HG03432 (cell line): Measurements from ENCODE around the gene ENDOU.
A peak's percentile ranks its signal among the peaks of the same experiment; 100 is the strongest.

Source experiments
- ATAC-seq: cut with Tn5 transposase; IDR thresholded peaks from one replicate; pipeline ENCODE4 v1.9.1; 2021; ENCODE audit warnings: mild to moderate bottlenecking, moderate library complexity; ENCODE audit not compliant: unreplicated experiment

Gene ENDOU

DNA sequence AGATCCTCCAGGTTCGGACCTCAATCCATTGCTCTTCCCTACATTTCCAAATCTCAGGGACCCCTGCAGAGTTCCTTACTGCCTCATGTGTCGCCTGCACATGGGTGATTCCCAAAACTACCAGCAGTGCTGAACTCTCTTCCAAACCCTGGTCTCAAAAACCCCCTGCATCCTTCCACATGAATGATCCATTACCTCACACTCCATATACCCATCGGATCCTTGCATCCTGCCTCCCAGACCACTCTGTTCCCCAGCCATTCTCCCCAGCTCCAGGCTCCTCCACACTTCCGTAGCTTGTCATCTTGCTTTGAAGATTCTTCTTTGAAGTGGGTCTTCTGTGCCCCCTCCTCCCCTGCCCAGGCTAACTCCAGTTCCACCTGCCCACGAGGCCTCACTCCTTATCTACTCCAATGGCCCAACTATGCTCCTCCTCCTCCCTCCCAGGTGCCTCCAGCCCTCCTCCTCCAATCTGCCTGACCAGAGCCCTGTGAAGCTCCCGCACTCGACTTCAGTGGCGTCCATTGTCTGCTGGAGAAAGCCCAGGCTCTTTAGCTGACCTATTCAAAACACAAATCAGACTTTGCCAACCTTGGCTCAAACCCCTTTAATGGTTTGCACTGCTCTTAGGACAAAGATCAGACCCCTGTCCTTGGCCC is 19.6 kb upstream of the ENDOU start:
- no peak for ATAC-seq

DNA sequence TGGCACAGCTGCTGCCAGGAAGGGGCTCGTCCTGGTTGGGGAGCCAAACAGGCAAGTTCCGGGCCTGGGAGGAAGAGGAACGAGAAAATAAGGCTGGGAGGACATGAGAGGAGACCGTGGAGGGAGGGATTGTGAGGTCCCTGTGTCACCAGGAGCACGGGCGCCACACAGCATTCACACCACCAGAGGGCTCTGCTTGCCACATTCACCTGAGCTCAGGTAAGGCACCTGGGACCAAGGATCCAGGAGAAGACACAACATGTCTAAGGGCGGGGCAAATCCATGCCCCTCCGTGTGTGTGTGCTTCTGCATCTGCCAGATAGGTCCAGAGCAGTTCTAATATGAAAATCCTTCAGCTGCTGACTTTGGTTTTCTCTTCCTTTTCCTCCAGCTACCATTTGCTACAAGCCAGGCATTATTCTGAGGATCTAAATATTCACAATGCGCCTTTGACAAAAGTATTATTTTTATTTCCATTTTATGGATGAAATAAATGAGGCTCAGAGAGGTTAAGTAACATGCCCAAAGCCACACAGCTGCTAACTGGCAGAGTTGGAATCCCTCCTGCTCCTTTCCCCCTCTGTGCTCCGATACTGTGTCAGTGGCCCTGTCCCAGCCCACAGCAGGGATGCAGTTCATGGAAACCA is 18.8 kb upstream of the ENDOU start:
- ATAC-seq: no peak

DNA sequence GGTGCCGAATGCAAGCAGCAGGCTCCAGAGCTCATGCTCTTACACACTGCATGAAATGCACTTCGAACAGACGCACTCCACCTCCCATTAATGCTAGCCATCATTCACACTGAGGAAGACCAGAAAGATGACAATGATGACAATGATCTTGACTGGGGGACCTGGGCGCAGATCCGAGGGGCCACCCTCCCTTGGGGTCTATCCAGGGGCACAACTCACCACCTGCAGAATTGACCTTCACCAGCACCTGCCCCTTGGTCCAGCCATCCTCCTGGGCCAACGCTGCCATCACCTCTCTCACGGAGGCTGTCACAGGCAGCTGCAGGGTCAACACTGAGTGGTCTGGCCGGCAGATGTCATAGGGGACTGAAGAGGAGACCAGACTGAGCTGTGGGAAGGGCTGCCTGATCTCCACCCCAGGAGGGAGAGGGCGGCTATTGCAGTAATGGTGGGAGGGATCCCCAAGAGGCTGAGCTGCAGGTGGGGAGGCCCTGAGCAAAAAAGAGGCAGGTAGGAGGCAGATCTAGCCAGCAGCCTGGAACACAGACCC is 18.1 kb upstream of the ENDOU start:
- no peak for ATAC-seq

DNA sequence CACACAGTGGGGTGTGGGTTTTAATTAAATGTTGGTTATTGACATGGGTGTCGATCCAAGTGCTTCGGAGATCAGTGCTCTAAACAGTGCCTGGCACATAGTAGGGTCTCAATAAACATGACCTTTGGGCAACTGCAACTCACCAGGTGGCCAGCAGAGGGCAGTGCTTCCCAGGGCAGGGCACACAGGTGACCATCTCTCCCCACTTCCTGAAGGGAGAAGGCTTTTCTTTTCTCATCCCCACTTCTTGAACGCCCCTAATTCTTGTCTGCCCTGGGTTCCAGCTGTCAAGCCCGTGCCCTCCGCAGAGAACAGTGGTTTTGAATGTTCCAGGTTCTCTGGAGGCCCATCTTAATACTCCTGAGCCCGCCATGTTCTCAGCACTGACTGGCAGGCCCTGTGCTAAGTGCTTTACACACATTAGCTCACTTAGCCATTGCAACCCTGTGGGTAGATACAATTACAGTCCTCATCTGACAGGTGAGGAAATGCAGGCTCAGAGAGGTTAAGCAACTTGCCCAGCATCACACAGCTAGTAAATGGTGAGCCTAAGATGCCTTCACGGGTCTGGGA is 17.0 kb upstream of the ENDOU start:
- no peak for ATAC-seq

DNA sequence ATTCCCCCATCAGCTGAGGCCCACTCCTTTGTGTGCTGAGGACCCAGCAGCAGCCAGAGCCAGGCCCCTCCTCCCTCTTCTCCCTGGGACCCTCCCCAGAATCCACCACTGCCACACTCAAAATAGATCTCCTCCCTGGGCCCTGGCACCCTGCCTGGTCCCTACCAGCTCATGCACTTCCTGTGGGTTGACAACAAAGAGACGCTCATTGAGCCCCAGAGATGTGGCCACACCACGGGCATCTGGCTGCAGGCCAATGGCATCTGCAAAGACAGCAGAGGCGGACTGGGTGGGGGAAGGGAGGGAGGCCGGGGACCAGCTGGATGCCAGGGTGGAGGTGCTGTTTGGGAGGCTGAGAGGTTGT is 16.0 kb upstream of the ENDOU start:
- peak; percentile 38 for ATAC-seq

DNA sequence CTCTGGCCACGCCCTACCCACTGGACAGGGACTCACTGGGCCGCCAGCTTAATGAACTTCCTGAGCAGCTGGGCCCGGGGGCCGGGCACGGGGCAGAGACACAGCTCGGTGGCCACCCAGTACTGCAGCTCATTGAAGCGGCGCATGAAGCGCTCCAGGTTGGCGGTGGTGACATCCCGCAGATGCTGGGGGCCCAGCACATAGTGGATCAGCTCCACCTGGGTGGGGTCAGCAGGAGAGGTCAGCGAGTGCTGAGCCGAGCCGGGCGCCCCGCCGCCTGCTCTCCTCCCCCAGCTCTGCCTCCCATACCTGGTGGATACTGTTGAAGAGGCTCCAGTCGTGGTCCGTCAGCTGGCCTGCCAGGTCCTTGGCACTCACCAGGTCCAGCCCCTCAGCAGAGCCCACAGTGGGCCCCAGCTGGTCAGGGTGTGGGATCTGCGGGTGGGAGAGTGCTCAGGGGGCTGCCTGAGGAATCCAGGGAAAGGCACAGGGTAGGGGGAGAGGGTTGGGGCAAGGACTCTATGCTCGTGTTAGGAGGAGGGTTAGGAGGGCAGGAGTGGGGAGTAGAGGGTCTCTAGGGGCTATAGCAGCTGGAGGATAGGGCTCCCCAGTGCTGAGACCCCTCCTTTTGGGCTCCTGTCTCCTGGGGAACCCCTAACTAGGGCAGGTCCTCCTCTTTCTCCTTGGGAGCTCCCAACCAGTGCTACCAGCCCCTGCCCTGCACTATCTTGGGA is 15.5 kb upstream of the ENDOU start:
- ATAC-seq: peak; percentile 56

DNA sequence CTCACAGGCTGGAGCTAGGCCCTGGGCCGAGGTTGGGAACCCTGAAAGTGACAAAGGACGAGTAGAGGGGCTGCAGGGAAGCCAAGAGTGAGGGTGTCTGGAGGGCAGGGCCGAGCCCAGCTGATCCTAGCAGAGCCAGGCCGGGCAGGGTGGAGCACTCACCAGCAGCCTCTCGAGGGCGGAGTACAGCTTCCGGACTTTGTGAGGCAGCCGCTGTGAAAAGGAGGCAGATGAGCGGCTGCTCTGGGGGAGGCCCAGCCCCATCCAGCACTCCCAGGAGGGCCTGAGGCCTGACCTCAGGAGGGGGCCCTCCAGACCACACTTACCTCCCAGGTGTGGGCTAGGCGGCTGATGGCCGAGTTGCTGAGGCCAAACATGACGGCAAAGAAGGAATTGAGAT is 14.7 kb upstream of the ENDOU start:
- peak; percentile 68 for ATAC-seq

DNA sequence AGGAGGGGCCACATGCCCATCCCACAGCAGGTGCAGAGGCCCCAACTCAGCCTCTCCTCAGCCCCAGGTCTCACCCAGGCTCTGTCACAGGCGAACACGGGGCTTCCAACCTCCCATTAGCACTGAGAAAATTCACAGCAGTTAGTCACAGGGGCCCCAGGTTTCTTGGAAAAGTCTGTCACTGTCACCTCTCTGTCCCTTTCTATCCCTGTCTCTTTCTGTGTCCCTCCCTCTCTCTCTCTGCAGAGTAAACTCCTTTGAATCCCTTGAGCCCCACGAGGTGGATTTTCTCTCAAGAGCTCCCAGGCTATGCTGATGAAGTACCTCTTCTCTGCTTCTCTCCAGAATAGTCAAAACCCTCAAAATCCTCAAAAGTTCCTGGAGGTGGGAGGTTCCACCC is 14.0 kb upstream of the ENDOU start:
- ATAC-seq: no peak

DNA sequence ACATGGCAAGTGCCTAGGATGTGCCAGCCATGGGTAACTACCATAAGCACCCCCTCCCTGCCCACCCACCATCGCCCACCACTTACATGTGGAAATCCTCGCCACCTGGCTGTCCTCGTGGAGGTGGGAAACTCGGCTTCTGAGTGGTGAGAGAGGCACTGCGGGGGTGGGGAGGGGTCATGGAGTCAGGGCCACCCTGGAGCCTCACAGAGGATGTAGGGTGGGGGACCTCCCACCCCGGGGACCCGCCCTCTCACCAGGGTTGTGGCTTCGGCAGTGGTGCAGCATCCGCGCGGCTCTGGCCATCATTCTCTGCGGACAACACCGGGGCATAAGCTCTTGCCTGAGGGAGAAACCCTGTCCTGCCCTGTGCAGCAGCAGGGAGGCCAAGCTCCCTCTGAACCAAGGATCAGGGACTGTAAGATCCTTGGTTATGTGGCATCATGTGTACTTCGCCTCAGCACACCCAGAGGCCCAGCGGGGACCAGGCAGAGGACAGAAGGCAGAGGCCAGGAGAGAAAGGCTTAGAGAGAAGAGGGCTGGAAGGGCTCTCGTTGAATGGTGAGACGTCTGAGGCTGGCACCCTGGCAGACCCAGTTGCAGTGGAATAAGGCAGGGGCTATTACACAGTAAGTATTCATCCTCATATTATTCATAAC is 12.8 kb upstream of the ENDOU start:
- ATAC-seq: no peak

DNA sequence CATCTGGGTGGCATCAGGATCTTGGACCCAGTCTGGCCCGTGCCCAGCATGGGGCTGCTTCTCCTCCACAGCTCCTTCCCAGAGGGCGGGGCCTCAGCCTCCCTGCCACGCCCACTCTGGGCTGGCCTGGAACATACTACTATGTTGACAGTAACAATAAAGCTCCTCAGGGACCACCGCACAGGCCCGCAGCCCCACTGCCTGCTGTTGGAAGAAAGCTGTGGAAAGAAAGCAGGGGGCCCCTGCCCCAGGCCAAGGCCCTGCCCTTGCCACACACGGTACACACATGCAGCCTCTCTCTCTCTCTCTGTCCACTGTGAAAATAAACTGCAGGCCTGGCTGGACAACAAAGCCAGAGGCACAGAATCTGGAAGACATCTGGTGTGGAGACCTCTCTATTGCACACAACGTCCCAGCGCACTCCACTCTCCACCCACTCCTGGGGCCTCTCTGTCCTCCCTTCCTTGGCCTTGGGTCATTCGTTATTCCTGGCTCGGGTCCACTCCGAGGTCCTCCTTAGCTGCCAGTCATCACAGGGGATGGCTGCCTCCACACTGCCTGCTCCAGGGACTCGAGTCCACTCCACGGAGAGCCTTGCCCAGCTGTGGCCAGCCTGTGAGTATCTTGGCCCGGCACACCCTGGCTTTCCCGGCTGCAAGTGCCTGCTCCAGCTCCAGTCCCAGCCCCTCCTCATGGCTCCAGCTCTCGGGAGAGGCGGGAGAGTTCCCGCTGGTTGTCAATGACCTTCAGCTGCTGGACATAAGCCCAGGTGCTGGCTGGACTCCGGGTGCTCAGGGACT is 11.8 kb upstream of the ENDOU start:
- no peak for ATAC-seq

DNA sequence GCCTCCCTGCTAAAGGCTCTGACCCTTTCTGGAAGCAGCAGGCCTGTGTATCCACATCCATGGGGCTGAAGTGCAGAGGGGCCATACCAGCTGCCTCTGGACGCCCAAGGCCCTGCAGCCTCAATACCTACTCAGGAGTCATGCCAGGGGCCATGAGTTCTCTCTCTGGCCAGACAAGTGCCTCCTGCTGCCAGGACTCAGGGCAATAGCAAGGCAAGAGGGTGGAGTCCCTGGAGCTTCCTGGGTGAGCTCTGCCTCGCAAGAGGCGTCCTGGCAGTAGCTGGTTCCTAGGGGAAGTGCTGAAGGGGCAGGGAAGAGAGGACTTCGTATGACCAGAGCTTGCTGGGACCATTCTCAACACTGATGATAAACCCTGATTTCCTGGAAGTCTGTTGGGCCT is 10.9 kb upstream of the ENDOU start:
- no peak for ATAC-seq

DNA sequence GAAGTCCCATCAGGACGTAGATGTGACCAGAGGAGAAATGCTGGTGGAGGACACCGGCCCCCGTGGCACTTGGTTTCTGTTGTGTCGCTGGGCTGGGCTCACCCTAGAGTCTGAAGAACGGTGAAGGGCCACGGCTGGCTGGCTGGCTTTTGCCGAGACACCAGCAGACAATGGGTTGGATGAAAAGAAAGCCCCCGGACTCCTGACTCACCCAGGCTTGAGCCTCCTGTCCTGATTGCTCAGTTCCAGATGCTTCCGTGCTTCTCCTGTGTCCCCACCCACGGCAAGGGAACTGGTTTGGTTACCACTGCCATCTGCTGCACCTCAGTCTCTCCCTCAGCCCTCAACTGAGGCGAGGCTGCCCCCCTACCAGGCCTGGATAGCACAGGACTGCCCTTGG is 10.4 kb upstream of the ENDOU start:
- no peak for ATAC-seq

DNA sequence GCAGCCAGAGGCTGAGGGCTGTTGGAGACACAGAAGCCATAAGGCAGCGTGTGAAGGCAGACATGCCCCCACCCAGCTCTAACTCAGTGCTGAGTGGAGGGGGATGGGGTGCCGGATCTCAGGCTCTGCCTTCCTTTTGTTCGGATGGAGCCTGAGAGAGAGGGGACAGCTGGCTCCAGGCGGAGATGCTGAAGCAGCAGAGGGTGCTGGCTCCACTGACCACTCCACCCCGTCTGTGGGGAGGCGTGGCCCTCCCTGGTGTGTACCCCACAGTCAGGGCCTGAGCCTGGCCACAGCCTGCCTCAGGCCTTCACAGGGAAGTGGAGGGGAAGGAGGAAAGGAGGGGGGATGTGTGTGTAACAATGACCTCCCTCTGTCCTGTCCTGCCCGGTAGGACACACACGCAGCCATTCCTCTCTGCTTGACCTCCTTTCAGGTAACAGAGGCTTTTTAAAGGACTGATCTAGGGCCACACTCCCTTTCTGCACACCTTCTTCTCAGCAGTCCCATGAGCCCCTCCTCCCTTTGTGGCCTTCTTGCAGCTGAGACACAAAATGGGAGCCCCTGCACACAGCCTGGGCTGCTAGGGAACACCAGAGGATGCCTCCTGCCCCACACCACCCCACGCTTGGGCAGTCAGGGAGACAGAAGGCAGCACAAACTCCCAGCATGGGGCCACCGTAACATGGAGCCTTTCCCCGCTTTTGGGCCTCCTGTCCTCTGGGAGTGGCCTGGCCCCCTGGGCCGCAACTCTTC is 9.6 kb upstream of the ENDOU start:
- ATAC-seq: no peak

DNA sequence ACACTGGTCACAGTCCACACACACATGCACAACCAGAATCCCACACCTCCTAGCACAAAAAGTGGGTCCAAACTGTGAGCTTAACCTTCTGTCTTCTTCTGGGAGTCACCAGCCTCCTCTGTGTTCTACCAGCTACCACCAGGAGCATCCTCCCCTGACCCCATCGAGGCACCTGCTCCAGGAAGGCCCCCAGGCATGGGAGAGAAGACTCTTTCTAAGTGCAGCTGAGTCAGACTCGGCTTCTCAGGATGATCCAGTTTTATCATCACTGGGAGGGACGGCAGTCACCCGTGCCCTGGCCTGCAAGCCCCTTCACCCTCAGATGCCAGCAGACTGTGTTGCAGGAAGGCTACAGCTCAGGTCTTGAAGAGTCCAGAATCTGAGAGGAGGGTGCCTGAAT is 7.9 kb upstream of the ENDOU start:
- no peak for ATAC-seq

DNA sequence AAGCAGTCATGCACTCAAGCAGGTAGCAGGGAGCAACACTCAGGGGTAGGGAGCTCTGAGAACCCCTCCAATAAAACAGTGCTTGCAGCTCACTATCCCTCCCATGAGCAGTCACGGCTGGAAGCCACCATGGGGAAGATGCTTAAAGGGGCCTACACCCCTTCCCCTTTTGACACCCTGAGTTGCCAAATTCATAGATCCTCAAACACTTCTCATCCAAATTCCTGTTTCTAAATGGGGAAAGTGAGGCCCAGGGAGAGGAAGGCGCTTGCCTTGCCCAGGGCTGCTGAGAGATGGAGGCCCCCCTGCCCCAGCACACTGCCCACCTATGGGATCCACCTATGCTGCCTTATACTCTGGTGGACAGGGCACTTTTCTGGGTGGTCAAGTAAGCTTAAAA is 7.2 kb upstream of the ENDOU start:
- no peak for ATAC-seq

DNA sequence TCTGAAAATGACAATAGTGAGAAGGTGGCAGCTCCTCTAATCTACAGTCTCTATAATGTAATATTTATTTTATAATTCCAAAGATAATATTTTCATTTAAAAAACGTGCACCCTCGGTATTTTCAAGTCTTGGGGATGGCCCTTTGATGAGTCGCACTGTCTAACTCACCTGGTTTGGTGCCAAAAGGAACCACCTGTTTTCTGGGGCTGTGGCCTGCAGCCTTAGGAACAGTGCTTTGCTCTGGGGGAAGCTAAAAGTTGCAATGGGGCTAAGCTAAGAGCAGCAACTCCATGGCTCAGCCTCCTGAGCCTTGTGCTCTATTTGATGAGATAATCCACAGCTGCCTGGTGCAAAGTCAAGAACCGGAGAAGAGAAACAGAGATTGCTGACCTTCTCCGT is 6.4 kb upstream of the ENDOU start:
- ATAC-seq: no peak

DNA sequence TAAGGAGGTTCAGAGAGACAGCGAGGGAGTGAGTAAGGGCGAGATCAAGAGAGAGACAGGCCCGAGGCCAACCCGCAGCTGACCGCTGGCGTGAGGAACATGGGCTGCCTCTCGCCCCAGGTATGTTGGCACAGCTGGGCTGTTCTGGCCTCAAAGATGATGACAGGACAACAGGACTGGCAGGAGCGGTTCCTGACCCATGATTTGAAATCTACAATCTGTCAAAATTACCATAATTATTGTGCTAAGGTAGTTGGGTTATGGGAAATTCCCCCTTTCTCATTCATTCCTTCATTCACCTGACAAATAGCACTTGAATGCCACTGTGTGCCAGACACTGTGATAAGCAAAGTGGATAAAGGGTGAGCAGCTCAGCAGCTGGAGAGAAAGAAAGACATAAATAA is 5.1 kb upstream of the ENDOU start:
- ATAC-seq: no peak

DNA sequence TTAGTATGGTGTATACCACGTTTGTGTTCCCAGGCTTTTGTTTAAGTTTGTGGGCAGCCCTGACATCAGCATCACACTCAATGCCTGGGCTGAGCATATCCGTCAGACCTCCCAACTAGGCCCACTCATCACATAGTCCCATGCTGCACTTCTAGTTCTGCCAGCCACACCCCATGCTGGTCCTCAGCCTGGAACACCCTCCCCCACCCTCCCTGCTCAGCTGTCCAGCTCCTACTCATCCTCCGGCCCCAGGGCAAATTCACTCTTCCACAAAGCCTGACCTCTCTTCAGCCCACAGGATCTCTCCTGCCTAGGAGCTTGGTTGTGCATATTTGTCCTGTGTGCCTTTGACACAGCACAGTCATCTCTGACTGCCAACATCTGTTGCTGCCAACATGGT is 3.9 kb upstream of the ENDOU start:
- no peak for ATAC-seq

DNA sequence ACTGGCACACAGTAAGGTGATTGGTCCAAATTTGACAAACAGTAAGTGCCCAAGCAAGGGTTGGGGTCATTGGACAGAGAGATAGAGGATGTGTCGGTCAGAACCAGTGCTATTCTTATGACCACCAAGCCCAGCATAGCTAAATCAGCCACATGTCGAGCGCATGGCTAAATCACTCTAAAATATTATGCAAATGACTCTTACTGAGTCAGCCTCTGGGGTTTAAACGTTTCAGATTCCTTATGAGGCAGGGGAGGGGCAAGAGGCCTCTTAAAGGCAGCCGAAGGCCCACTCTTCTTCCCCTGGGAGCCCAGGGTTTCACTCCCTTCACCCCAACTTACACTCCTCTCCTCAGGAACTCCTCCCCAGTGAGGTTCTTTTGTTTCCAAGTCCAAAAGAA is 603 bp upstream of the ENDOU start:
- peak; percentile 84 for ATAC-seq
